Ovary (tissue), 3 donors: Measurements from ENCODE around the gene CLASP1.

Source experiments
- EP300 ChIP-seq: sonication (generic); formaldehyde crosslinking; IDR thresholded peaks from one replicate; pipeline ENCODE4 v1.6.1; 2017; ENCODE audit warnings: antibody characterized with exemption
- POLR2A ChIP-seq: fragments of 450-650 bp; IDR thresholded peaks from one replicate; pipeline ENCODE4 v1.6.1; 2017; ENCODE audit warnings: antibody characterized with exemption, mild to moderate bottlenecking, moderate library complexity
- TF ChIP-seq, protein P1 (sequence below), 3 donors: fragments of 450-650 bp in 2 of 3; fragments of 200-600 bp in 1 of 3; IDR thresholded peaks; one replicate each; pipeline versions ENCODE4 v1.5.1 to v1.8.0; 2016 to 2022; ENCODE audit warnings: antibody characterized with exemption in 3 of 3, mild to moderate bottlenecking in 1 of 3
- donor health status: DM: no; HTN: no; CAD: no.

DNA sequence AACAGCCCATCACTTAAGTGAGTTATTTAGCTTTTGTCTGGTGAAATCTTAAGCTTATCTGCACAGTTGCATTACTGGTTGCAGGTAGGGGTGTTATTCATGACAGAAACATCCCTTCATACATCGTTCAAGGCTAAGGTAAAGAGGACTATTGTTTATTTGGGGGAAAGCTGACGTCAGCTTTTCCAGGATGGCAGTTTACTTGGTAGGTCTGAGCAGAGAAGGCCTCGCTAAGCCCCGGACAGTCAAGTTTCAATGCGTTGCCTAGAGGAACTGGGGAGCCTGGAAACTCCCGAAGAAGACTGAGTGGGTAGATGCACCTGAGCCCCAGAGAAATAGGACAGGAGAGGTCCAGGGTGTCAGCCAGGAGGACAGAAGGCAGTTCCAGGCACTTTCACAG lies 116.4 kb downstream of the CLASP1 start:
- TF ChIP-seq, protein P1, sequence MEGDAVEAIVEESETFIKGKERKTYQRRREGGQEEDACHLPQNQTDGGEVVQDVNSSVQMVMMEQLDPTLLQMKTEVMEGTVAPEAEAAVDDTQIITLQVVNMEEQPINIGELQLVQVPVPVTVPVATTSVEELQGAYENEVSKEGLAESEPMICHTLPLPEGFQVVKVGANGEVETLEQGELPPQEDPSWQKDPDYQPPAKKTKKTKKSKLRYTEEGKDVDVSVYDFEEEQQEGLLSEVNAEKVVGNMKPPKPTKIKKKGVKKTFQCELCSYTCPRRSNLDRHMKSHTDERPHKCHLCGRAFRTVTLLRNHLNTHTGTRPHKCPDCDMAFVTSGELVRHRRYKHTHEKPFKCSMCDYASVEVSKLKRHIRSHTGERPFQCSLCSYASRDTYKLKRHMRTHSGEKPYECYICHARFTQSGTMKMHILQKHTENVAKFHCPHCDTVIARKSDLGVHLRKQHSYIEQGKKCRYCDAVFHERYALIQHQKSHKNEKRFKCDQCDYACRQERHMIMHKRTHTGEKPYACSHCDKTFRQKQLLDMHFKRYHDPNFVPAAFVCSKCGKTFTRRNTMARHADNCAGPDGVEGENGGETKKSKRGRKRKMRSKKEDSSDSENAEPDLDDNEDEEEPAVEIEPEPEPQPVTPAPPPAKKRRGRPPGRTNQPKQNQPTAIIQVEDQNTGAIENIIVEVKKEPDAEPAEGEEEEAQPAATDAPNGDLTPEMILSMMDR (IDR thresholded peaks at IDR 0.05) = no peak
- TF ChIP-seq POLR2A (no peak), EP300 (no peak)
